Esophagus squamous epithelium (tissue), 4 donors: ENCODE results near the gene SETD4.

ENCODE experiments used
- CTCF ChIP-seq, 6 experiments: fragments of 450-650 bp in 4 of 6; fragments of 200-600 bp in 2 of 6; sonication (generic) in 2 of 6; IDR thresholded peaks; one replicate each; pipeline ENCODE4 v1.5.1; 2016 to 2019; ENCODE audit warnings: antibody characterized with exemption in 6 of 6, mild to moderate bottlenecking in 4 of 6, moderate library complexity in 4 of 6
- POLR2A ChIP-seq, 4 donors: fragments of 450-650 bp; IDR thresholded peaks; one replicate each; pipeline ENCODE4 v1.6.1; 2017; ENCODE audit warnings: antibody characterized with exemption in 4 of 4, mild to moderate bottlenecking in 4 of 4, moderate library complexity in 3 of 4

- no peak for TF ChIP-seq CTCF (IDR thresholded peaks at IDR 0.05)
- TF ChIP-seq POLR2A (IDR thresholded peaks at IDR 0.05), result no peak
Measured at GRCh38 chr21:36008505-36008904, 51.8 kb downstream of the SETD4 start.
